Fibroblast of mammary gland (primary cell): Measurements from ENCODE around the gene HCN3.

Source experiments
- DNase-seq: peaks from one replicate; pipeline ENCODE4 v3.0.0-alpha.2; 2010; ENCODE audit warnings: low read depth
- H3K4me3 ChIP-seq: 2 replicates; pipeline ENCODE4 v1.5.1; 2011; ENCODE audit warnings: low read depth, mild to moderate bottlenecking, low read length, moderate library complexity; ENCODE audit not compliant: control insufficient read depth
- TF ChIP-seq, protein P1 (sequence below): conservative IDR thresholded peaks from 2 replicates; pipeline ENCODE4 v1.5.1; 2011; ENCODE audit warnings: low read depth, low read length, inconsistent platforms; ENCODE audit not compliant: control insufficient read depth, insufficient read depth

Gene HCN3

DNA sequence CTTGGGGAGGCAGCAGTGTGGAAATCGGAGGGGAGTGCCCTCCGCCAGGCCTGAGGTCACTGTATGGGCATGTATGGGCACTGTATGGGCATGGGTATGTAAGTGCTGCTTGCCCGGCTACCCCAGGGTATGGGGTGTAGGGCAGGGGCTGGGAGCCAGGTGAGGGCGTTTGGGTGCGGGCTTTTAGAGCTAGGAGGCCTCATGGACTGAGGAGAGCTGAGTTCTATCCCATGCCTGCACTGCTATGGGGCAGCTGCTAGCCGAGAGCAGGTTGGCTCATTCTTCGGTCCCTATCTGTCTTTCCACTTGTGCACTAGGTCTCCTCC, 18.6 kb downstream of the HCN3 start:
- DNase-seq: no peak
- no peak overlapping the region for H3K4me3 ChIP-seq
- TF ChIP-seq, protein P1, sequence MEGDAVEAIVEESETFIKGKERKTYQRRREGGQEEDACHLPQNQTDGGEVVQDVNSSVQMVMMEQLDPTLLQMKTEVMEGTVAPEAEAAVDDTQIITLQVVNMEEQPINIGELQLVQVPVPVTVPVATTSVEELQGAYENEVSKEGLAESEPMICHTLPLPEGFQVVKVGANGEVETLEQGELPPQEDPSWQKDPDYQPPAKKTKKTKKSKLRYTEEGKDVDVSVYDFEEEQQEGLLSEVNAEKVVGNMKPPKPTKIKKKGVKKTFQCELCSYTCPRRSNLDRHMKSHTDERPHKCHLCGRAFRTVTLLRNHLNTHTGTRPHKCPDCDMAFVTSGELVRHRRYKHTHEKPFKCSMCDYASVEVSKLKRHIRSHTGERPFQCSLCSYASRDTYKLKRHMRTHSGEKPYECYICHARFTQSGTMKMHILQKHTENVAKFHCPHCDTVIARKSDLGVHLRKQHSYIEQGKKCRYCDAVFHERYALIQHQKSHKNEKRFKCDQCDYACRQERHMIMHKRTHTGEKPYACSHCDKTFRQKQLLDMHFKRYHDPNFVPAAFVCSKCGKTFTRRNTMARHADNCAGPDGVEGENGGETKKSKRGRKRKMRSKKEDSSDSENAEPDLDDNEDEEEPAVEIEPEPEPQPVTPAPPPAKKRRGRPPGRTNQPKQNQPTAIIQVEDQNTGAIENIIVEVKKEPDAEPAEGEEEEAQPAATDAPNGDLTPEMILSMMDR: no peak

DNA sequence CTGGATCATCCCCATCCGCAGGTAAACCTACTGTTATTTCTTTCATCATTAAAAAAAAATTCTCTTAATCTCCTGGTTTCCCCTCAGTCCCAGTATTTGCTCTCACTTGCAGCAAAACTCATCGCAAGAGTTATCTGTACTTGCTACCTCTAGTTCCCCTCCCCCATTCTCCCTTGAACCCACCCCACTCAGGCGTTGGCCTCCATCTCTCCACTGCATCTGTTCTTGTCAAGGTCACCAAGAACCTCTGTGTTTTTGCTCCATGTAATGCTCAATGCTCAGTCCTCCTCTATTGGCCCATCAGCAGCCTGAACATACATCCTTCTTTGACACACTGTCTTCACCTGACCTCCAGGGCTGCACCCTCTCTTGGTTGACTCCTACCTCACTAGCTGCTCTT, 19.4 kb downstream of the HCN3 start:
- no peak overlapping the region for H3K4me3 ChIP-seq
- DNase-seq: no peak
- TF ChIP-seq, protein P1: no peak

DNA sequence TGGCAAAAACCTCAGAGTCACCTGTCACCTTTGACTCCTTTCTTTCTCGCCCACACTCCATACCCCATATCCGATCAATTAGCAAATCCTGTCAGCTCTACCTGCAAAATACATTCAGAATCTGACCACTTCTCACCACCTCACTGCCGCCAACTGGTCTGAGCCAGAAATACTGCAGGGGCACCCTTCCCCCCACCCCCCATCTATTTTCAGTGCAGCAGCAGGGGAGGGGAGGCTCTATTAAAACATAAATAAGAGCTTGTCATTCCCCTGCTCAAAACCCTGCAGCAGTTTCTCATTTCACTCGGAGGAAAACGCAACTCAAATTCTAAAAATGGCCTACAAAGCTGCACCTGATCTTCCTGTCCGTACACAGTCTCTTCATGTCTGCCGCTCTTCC, 20.1 kb downstream of the HCN3 start:
- TF ChIP-seq, protein P1: no peak
- H3K4me3 ChIP-seq: no peak overlapping the region
- no peak for DNase-seq

DNA sequence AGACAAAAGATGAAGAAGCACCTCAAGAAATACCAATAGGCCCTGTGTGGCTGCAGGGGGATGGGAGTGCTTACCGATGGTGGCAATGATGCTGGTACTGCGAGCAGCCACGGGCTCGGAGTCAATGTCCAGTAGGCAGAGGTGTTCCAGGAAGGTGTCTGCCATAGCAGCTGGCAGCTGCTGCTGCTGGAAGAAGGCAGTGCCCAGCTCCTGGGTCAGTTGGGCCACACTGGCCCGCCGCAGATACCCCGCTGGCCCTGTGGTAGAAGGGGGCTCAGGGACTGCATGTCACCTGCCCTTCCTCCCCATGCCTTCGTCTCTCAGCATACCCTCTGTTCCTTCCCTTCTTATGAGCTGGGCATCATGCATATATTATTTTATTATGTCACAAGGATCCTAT, 22.8 kb downstream of the HCN3 start:
- TF ChIP-seq, protein P1: no peak
- DNase-seq: no peak
- H3K4me3 ChIP-seq: no peak overlapping the region

DNA sequence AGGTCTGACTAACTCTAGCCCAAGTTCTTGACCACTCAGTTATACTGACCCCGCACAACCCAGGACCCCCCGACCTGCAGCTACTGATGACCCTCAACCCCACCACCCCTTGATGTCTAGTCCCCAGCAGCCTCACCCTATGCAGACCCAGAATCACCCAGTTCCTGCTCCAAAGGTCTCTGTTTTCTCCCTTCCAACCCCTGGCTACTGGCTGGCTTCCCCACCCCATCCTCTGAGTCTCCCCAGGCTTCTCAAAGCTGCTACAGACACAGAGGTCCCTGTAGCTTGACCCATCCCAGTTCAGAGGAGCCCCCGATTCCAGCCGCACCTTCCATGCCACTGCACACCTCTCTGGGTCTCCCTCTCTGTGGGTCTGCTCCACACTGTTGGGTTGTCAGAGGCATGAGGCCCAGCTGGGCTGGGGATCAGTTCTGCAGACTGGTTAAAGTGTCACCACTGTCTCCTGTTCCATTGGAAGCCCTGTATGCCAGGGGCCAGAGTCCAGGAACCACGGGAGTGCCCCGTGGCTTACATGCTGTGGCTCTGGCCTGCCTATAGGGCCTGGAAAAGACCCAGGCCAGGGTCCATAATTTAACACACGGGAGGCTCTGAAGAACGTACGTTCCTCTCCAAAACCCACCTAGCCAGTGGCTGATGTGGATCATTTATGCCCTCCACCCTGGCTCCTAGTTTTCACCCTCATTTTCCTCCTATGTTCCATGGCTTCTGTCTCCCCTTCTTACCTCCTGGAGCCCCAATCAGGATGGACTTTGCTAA, 23.5 kb downstream of the HCN3 start:
- TF ChIP-seq, protein P1: no peak
- no peak for DNase-seq
- no peak overlapping the region for H3K4me3 ChIP-seq

DNA sequence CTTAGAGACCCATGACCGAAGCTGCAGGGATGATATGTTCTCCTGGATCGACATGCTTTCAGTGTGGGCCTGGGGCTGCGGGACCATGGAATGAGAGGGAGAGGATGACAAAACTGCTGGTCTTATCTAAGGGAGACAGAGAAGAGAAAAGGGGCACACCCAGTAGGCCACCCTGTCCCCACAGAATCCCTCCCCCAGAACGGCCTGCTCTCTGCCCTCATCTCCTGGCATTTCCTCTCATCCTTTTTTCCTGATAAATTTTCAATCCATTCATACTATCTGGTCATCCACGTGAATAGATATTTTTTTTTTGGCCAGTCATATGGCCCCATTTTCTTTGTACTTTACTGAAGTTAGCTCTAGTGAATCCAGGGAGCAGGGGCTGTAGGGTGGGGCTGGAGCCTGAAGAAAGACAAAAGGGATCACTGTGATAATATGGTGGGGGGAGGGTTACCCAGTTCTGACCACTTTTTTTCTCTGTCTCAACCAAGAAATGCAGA, 24.1 kb downstream of the HCN3 start, which contains the start of gene PKLR:
TSS of gene PKLR (minus strand) at position 97 of the 500 bp plus-strand sequence. CDS start at position 54, 43 bp downstream.
- H3K4me3 ChIP-seq: no peak within 1 kb of the TSS
- TF ChIP-seq, protein P1: no peak

DNA sequence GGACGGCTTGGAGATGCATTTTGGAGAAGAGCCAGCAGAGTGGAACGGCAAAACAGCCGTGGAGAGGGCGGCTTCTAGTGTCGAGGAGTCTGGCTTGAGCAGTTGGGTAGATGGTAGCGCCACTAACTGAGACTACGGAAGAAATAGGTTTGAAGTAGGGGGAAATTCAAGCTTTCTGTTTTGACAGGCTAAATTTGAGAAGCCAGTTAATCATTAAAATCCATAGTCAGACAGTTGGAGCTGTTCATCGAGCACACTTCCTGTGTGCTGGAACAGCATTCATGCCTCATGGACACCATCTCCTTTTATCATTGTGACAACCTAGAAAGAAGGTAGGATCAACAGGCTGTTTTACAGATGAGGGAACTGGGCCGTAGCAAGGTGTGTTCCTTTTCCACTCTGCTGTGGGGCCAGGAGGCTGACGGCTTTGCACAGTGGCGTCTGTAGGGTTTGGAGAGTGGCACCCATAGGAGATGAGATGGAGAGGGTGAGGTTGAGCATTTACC, 27.3 kb downstream of the HCN3 start:
- DNase-seq: no peak
- TF ChIP-seq, protein P1: no peak
- no peak overlapping the region for H3K4me3 ChIP-seq

More for the DNA sequence above, 24.1 kb downstream of the HCN3 start, which contains the start of gene PKLR:
- DNase-seq: no peak
